Forelimb muscle (tissue), 1 donor: ENCODE results near the gene ERMAP. TPM values are rescaled to one million over a fixed set of nuclear protein-coding genes. Genes with fewer than 3 reads are reported as not detected.
A peak's percentile ranks its signal among the peaks of the same experiment; 100 is the strongest.

Source experiments
- DNase-seq: peaks from one replicate; pipeline ENCODE4 v3.0.0-alpha.2; 2013; ENCODE audit warnings: low read depth
- polyA plus RNA-seq: library from polyadenylated mRNA; unstranded; fragments of 120-200 nt; gene quantifications from one replicate; pipeline ENCODE4 v1.2.1, GENCODE V29; 2013; ENCODE audit not compliant: insufficient read length

ERMAP gene, protein sequence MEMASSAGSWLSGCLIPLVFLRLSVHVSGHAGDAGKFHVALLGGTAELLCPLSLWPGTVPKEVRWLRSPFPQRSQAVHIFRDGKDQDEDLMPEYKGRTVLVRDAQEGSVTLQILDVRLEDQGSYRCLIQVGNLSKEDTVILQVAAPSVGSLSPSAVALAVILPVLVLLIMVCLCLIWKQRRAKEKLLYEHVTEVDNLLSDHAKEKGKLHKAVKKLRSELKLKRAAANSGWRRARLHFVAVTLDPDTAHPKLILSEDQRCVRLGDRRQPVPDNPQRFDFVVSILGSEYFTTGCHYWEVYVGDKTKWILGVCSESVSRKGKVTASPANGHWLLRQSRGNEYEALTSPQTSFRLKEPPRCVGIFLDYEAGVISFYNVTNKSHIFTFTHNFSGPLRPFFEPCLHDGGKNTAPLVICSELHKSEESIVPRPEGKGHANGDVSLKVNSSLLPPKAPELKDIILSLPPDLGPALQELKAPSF
- polyA plus RNA-seq = 9.0 TPM

DNA sequence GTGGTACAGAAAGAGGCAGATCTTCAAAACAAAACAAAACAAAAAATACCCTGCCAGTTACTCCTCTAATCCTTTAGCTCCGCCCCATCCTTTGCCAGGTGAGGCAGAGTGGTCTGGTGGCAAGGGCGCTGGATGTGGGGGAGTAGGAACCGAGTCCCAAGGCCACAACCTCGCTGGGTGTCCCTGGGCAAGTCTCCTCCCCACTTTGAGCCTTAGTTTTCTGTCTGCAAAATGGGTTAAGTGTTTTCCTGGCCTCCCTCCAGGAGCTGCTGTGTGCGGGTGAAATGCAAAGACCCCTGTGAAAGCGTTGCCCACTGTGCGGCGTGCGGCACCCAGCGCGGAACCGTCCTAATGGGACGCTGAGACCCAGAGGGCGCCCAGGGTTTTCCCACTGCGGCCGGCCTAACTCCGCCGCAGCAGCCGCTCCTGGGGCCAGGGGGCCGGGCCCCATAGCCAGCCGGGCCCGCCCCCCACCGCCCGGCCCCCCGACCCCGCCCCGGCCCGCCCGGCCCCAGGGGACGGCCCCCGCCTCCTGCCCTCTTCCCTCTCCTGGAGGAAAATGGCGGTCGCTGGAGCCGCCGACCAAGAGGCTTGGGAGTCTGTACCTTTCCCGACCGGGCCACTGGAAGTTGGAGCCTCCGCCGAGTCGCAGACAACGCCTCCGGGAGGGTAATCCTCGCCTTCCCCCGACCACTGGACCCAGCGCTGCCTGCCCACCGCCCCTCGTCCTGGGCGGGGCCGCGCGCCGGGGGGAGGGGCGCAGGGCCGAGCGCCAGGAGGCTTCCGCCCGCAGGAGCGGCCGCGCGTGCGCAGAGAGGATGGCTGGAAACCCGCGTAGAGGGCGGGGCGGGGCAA lies at the start of gene ERMAP, which contains the start of gene SVBP:
ERMAP (plus strand) TSS at position 538 of the 855 bp plus-strand sequence. CDS start 13,327 bp downstream, outside the sequence.
SVBP (minus strand) TSS at position 813 of the 855 bp plus-strand sequence. CDS start 853 bp downstream, outside the sequence.
- DNase-seq = peak; percentile 46

DNA sequence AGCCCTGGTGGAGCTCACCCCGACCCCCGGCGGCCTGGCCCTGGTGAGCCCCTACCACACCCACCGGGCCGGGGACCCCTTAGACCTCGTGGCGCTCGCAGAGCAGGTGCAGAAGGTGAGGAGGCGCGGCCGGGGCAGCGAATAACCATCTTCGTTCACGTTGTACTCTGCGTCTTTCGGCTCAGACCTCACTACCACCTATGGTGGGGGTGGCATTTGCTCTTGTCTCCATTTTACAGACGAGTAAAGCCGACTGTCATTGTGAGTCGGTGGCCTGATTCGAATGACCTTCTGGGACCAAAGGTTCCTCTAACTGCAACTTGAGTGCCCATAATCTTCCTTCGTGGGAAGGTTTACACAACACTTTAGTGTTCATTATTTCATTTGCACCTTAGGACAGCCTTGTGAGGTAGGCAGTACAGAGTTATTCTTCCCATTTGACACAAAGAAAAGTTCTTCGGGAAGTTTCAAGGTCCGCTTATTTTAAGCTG lies 49.4 kb upstream of the ERMAP start:
- DNase-seq = no peak

DNA sequence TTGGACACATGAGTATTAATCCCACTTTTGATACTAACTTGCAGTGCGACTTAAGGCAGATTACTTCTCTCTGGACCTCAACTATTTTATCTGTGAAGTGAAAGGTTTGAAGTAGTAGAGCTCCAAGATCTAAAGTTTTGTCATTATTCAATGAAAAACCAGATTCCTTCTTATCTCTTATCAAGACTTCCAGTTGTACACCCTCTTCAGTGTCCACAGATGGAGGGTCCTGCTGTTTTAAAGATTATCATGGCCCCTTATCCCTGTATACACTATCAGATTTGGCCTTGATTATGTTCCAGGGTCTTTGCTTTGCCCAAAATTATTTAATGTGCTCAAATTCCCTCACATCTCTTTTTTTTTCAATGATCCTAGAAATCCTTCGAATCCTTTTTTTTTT lies 48.8 kb upstream of the ERMAP start:
- DNase-seq = no peak

DNA sequence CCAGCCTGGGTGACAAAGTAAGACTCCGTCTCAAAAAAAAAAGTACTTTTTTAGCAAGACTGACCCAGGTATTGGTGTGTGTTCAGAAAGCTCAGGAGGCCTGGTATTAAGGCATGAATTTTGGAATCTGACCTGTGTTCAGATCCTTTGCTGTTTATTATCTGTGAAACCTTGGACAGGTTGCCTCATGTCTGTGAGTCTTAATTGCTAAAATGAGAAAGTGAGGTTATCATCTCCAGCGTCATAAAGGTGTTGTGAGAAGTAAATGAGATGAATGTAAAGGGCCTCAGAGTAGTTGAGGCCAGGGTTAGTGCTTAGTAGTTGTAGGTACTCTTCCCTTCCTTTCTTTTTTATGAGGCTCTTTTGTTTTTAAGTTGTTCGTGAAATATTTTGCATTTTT lies 47.1 kb upstream of the ERMAP start:
- no peak for DNase-seq

DNA sequence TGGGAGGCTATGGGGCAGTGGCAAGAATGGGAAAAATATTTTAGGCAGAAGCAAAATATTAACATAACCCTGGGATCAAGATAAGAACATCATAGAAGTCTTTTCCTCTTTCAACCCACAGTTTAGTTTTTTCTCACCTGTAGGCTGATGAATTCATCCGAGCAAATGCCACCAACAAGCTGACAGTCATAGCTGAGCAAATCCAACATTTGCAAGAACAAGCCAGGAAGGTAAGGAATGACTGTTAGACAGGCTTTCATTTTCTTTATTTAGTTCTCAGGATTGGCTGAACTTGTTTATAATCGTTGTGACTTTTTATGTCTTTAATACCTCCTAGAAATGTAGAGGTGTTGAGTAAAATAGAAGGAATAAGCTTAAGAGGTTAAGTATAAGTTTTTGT lies 43.5 kb upstream of the ERMAP start:
- no peak for DNase-seq

DNA sequence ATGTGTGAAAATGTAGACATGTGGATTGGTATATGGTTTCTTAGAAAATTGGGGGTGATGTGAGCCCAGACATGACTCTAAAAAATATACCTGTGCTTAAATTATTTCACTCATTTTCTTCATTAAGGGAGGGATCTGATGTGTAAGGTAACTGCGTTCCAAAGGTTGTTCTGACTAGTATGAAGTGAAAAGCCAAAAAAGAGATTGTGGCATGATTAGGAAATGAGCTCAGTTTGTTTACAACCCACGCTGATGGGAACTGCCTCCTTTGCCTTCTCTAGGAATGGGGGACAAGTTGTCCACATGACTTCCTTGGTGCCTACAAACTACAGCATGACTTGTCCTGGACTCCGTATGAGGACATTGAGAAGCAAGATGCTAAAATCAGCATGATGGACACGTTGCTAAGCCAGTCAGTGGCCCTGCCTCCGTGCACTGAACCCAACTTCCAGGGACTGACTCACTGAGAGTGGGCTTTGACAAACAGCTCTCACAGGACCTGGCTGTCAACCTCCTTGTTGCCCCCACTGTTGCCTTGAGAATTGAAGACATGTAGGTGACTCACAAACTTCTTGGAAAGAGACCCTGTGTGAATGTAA lies 41.9 kb upstream of the ERMAP start:
- no peak for DNase-seq

DNA sequence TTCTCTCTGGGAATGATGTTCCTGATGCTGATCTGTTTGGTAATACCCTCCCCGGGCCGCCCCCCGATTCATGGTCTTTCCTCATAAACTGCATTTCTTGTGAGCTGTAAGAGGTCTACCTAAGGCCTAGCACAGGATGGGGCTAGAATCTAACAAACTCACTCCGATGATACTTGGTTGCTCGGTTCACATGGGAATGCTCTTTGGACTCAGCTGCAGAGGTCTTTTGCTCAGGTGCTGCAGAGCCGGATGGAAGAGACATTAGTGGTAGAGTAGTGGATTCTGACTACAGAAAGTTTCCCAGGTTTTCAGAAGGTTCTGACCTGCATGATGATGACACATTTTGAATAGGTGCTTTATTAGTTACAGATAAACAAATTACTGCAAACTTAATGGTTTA lies 40.4 kb upstream of the ERMAP start:
- no peak for DNase-seq

DNA sequence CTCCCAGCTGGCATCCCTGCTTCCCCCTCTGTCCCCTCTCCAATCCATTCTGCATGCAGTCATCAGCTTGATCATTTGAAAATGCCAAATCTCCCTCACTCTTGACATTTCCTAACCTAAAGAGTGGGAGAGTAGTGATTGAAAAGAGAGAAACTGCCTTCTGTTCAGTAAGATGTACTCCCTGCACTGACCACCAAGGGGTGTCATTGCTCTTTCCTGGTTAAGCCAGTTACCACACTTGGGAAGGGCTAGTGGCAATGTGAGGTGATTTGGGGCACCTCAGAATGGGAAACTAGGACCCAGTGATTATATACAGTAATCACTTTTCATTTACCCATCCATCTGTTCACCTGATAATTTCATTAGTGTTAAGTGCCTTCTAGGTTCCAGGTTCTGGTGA lies 39.1 kb upstream of the ERMAP start:
- no peak for DNase-seq

DNA sequence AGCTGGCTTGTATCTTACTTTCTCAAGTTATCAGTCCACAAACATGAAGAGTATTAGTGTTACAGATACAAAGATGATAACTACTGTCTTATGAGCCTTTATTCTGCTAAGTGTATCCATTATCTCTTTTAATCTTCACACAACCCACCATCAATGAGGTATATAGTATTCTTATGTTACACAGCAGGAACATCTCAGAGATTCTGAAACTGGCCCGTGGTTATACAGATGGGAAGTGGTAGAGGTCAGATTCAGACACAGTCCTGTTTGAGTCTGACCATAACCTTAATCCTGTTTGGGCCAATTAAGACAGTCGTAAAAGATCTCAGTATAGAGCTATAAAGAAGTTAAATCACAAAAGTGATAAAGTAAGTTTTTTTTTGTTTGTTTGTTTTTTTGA lies 37.2 kb upstream of the ERMAP start:
- no peak for DNase-seq

DNA sequence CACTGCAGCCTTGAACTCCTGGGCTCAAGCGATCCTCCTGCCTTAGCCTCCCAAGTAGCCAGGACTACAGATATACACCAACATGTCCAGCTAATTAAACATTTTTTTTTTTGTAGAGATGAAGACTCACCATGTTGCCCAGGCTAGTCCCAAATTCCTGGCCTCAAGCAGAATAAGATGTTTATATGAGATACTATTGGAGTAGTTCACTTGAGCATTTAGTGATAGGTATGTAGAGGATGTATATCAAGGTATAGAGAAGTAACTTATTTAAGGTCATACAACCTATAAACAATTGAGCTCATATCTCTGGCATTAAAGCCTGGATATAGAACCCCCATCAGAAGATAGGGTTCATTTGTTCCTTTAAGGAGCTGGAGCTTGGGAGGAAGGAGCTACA lies 36.7 kb upstream of the ERMAP start:
- no peak for DNase-seq

DNA sequence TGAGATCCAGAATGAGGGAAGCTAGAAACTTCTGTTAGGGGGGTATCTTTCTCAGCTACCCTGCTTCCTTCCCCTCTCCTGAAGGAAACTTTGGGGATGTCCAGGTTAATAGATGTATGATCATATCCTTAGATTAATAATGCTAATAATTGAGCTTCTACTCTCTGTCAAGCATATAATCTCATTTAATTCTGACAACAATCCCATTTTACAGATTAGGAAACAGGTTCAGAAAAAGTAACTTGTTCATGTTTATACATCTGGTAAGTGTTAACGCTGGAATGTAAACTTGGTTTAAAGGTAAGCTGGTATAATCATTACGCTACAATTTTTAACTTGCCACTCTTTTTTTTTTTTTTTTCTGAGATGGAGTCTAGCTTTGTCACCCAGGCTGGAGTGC lies 33.8 kb upstream of the ERMAP start:
- no peak for DNase-seq

DNA sequence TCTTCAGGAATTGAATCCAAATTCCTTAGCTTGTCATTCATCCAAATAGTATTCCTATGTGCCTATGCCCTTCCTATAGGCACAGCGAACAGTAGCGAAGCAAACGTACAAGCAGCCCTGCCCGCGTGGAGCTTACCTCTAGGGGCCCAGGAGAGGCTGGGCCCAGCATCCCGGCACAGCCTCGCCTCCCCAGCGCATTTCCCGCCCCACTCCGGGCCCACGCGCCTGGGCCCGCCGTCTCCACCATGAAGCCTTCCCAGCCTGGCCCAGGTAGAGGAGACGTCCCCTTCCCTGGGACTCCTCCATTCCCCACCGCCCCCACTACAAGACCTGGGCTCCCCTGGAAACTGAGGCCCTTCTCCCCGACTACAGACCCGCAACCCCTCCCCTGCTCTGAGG lies 32.4 kb upstream of the ERMAP start:
- DNase-seq = no peak

DNA sequence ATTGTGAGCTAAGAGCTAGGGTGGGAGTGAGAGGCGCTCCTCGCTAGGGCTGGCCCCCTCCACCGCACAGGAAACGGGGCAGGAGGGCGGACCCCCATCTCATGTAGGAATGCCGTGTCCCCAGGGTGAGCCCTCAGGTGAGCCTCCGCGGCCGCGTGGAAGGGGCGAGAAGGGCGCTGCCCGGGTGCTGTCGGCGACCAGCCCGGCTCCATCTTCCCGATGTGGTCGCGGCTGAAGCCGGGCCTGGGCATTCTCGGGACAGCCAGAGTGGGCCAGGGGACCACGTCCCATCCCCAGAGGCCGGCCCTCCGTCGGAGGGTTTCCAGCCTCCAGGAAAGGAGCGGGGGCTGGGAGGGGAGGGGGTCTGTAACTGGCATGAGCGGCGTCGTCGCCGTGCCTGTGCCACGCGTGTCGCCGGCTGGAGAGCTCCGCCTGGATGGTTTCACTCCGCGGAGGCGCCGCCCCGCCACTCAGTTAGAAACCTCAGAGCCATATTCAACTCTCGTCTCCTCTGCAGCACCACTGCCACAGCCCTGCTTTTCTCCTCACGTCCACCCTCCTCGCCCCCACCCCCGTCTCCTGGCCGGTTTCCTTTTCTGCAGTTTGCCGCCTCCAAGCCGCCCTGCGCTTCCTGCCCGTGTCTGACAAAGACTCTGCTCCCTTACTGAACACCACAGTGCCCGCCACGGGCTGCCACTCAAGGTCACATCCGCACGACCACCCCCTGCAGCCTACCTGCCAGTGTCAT lies 31.8 kb upstream of the ERMAP start, which contains the start of gene TMEM269:
TMEM269 (plus strand) TSS at position 46 of the 748 bp plus-strand sequence. CDS start 4,903 bp downstream, outside the sequence.
- no peak for DNase-seq

DNA sequence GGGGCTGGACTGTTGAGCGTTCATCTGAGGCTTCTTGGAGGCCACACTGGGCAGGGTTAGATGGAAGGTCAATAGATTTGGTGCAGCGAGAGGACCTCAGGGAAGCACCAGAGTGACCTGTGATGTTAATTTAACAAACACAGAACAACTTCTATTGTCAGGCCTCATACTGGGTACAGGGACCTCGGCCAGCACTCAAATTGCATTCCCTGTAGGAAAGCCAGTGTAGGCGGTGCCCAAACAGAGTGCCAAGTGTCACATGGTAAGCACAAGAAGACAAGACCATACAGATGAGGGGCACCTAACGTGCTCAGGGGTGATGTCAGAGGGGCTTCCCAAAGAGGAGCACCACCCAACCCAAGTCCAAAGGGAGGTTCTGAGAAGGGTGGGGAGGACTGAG lies 30.8 kb upstream of the ERMAP start:
- DNase-seq = no peak

DNA sequence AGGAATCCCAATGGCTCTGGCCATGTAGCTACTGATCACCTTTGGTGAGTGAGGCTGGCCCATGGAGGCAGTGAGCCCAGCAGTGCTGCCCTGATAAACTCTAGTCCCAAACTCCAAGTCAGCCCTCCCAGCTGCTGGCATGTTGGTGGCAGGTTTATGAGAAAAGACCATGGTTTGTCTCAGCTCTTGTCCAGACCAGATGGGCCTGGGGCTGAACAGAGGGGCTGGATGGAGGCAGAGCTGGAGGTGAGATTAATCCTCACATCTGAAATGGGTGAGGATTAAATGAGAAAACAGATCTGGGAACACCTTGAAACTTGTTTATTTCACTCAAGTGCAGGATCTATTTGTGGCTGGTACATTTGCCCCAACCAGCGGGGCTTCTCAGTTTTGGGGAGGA lies 28.9 kb upstream of the ERMAP start:
- DNase-seq = no peak

DNA sequence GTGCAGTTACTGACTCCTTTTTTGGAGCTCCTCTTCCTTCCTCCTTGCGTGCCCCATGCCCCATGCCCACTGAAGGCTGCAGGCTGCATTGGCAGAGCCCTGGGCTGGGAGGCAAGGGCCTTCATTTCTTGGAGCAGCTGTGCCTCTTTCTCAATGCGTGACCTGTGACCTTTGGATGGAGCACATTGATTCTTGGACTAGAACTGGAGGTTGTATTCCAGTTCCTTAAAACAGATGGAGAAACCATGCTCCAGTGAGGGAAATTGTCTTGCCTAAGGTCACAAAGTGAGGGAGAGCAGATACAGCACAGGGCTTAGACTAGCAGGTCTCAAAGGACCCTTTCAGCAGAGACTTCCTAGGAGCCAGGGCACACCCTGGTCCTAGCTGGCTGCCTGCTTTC lies 23.1 kb upstream of the ERMAP start:
- DNase-seq = no peak

DNA sequence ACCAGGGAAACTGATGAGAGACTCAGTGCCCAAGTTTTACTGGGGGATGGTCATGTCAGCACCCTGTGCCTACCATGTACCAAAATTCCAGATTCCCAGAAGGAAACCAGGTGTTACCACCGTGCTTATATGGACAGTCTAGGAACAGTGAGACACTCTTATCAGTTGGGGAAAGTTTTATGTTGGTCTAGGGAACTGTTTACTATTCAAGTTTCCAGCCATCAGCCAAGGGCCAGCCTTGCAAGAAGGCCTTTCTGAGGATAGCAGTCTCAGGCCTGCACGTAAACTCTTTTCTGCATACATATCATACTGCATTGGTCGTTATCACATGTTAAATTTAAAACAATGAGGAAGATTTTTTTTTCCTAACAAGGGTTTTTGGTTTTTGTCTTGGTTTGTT lies 19.5 kb upstream of the ERMAP start:
- no peak for DNase-seq

DNA sequence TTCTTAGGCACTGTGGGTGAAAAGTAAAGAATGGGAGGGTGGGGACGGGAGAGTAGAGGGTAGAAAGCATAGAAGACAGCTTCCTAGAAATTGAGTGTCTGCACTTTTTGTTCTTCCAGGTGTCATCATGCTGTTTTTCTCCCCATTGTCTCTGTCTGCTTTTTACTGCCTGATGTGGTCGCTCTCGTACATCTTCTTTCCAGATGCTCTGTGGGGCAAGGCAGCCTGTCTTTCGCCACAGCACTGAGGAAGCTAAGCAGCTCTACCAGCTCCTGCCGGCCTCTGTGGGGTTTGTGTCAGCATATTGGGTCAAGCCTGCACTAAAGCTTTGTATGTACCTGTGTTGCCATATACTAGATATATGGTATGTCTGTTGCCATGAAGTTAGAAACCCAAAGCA lies 18.9 kb upstream of the ERMAP start:
- DNase-seq = no peak

DNA sequence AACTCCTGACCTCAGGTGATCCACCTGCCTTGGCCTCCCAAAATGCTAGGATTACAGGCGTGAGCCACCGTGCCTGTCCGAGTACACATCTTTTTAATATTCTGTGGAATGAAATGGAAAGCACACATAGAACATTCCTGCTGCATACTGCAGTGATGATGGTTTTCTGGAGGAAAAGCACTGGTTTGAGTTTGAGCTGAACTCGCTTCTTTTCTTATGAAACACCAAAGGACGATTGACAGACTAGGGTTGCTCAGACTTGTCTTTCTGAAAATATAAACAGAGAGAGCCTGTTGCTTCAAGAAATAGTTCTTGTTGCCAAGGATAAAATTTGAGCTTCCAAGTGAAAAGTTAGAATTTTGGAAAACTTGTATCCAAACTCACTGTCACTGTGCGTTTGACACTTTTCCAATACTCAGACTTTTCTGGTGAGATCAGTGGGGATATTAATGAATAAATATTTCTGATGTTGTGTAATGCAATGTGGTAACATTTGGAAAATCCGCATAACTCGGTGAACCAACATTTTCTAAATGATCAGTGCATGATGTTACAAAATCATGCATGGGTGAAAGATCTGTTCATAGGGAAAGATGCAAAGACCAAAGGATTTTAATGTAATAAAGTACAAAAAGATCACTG lies 15.0 kb upstream of the ERMAP start:
- peak; percentile 43 for DNase-seq

DNA sequence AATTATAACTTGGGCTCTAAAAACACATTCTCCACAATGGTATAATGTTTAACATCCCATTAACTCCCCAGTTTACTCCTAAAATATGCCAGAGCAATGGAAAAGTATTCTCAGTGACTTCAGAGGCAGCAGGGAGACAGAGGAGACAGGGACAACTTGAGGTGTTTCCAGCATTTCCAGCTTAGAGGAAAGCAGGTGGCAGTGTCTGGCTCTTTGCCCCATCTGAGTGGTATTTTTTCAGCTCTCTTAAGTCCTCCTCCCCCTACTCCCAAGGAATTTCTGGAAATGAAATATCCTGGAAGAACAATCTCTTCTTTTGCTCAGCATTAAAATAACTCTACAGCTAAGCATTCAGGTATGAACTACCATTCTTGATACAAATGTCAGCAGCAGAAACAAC lies 10.8 kb upstream of the ERMAP start:
- DNase-seq = no peak

DNA sequence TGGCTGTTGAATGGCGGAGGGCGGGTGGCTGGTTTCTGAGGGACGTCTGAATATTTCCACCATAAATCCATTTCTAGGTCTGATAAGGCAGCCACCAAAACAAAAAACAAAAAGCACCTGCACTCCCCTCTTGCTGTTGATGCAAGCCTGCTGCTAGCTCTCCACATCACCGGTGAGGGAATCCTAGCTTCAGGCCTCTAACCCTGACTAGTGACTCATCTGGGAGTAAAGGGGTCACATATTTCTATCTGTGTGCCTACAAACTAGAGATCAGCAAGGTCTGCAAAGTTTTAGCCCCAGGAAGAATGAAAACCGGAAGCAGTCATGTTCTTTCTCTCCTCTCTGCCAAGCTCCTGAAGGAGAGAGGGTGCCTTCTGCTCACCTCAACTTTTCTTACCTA lies 10.3 kb upstream of the ERMAP start:
- no peak for DNase-seq
